GM12878 (cell line): ENCODE measurements around the gene GRB10. TPM values are rescaled to one million over a fixed set of nuclear protein-coding genes. Genes with fewer than 3 reads are reported as not detected.
A peak's percentile ranks its signal among the peaks of the same experiment; 100 is the strongest.

ENCODE experiments used
- ATAC-seq: fragments of 200-7000 bp; cut with Tn5 transposase; 3 replicates; pipeline ENCODE4 v1.9.1; 2020; ENCODE audit warnings: mild to moderate bottlenecking, moderate library complexity
- Bru-seq: library from RNA; stranded (reverse); fragments of 400-500 nt; gene quantifications from one replicate; lab custom pipeline; 2021; lab: Mats Ljungman, UMichigan
- BruChase-seq, 2 experiments: library from RNA; stranded (reverse); fragments of 400-500 nt; gene quantifications; one replicate each; lab custom pipeline; 2021; lab: Mats Ljungman, UMichigan
- BruUV-seq: library from RNA; stranded (reverse); fragments of 400-500 nt; replicated peaks from 2 replicates; lab custom pipeline; 2021; lab: Mats Ljungman, UMichigan
- CTCF ChIA-PET: fragments of 300-600 bp; sonication (Branson Sonifier 250); formaldehyde crosslinking; extraction: SDS; loops from one replicate; lab custom pipeline; 2021; ENCODE audit warnings: inconsistent platforms; lab: Yijun Ruan, JAX
- POLR2A ChIA-PET: fragments of 350-600 bp; formaldehyde crosslinking; extraction: SDS; loops from one replicate; lab custom pipeline; 2021; ENCODE audit warnings: inconsistent platforms; lab: Charles Lee
- RAD21 ChIA-PET: fragments of 300-600 bp; sonication (Branson Sonifier 250); formaldehyde crosslinking; loops from one replicate; lab custom pipeline; 2023; ENCODE audit warnings: antibody characterized with exemption; ENCODE audit not compliant: unreplicated experiment; lab: Charles Lee
- SMC1A ChIA-PET: fragments of 300-600 bp; sonication (Branson Sonifier 250); formaldehyde crosslinking; loops from one replicate; lab custom pipeline; 2023; ENCODE audit not compliant: unreplicated experiment, uncharacterized antibody; lab: Charles Lee
- DNase-seq: peaks from one replicate; pipeline ENCODE4 v3.0.0-alpha.2; 2011; ENCODE audit warnings: low read depth, low spot score
- FAIRE-seq: peaks from 3 replicates; lab custom pipeline; 2011; peaks lifted over from hg19 to GRCh38; lab: Jason Lieb, UNC
- H2AFZ ChIP-seq: 2 replicates; pipeline ENCODE4 v1.6.0; 2011; ENCODE audit warnings: low read depth, low read length, control low read depth; ENCODE audit not compliant: control insufficient read depth
- H3K27ac ChIP-seq: 2 replicates; pipeline ENCODE4 v1.5.1; 2011; ENCODE audit warnings: control low read depth; ENCODE audit not compliant: control insufficient read depth, insufficient read depth
- H3K27me3 ChIP-seq, 2 experiments: replicated peaks in 1 of 2; 2 replicates each; pipeline versions ENCODE4 v1.6.0 to v1.6.1; 2011; ENCODE audit warnings: low read length in 1 of 2; ENCODE audit not compliant: control insufficient read depth in 2 of 2, insufficient read depth in 2 of 2
- H3K36me3 ChIP-seq, 2 experiments: 2 replicates each; pipeline ENCODE4 v1.5.1; 2011; ENCODE audit warnings: low read length in 1 of 2; ENCODE audit not compliant: control insufficient read depth in 2 of 2, insufficient read depth in 2 of 2
- H3K4me1 ChIP-seq: 2 replicates; pipeline ENCODE4 v1.6.1; 2011; ENCODE audit warnings: mild to moderate bottlenecking, low read length, moderate library complexity, mixed read lengths; ENCODE audit not compliant: control insufficient read depth, insufficient read depth
- H3K4me2 ChIP-seq: 2 replicates; pipeline ENCODE4 v1.6.0; 2011; ENCODE audit warnings: control low read depth; ENCODE audit not compliant: control insufficient read depth, insufficient read depth
- H3K4me3 ChIP-seq: fragments of 200-600 bp; sonication (generic); 2 replicates; pipeline ENCODE4 v1.5.1; 2016
- H3K79me2 ChIP-seq: 2 replicates; pipeline ENCODE4 v1.6.0; 2011; ENCODE audit warnings: low read length; ENCODE audit not compliant: control insufficient read depth, insufficient read depth
- H3K9ac ChIP-seq: 2 replicates; pipeline ENCODE4 v1.8.0; 2011; ENCODE audit warnings: low read length, control low read depth, mixed read lengths; ENCODE audit not compliant: control insufficient read depth, insufficient read depth
- H3K9me3 ChIP-seq: replicated peaks from 3 replicates; pipeline ENCODE4 v1.5.1; 2011; ENCODE audit warnings: mild to moderate bottlenecking, low read length; ENCODE audit not compliant: control insufficient read depth, insufficient read depth
- H4K20me1 ChIP-seq: 2 replicates; pipeline ENCODE4 v1.6.0; 2011; ENCODE audit not compliant: control insufficient read depth, insufficient read depth
- CEBPB ChIP-seq, 2 experiments: fragments of 150-350 bp in 1 of 2; IDR thresholded peaks; 2 replicates each; pipeline ENCODE4 v1.6.1; 2012 to 2014; ENCODE audit warnings: low read depth in 2 of 2, low read length in 2 of 2, borderline replicate concordance in 1 of 2, inconsistent platforms in 1 of 2
- CHD4 ChIP-seq: fragments of 200-600 bp; sonication (generic); IDR thresholded peaks from 2 replicates; pipeline ENCODE4 v1.6.1; 2016; ENCODE audit warnings: mild to moderate bottlenecking
- FOXK2 ChIP-seq: fragments of 450-650 bp; IDR thresholded peaks from 2 replicates; pipeline ENCODE4 v1.6.1; 2017; ENCODE audit warnings: mild to moderate bottlenecking, moderate library complexity
- LARP7 ChIP-seq: fragments of 450-650 bp; IDR thresholded peaks from 2 replicates; pipeline ENCODE4 v1.6.1; 2017; ENCODE audit warnings: mild to moderate bottlenecking
- WGBS: methylation state at CpG from one replicate; pipeline ENCODE4 v1.1.6; 2016; ENCODE audit warnings: low lambda C conversion rate; ENCODE audit not compliant: insufficient replicate concordance, insufficient coverage; ENCODE audit errors: missing lambda C conversion rate; 5-methylcytosine and 5-hydroxymethylcytosine counted together
- in situ Hi-C: fragments of 300-500 bp; cut with MboI; formaldehyde crosslinking; loops from 9 replicates; pipeline ENCODE4 v1.14.3; 2018; ENCODE audit warnings: mixed read lengths
- intact Hi-C: fragments of 100-400 bp; cut with micrococcal nuclease; formaldehyde crosslinking; loops from one replicate; pipeline ENCODE4 v1.14.2; 2022; ENCODE audit not compliant: unreplicated experiment
- long read RNA-seq, 2 experiments: library from polyadenylated mRNA; unstranded; transcript quantifications; one replicate each; pipeline ENCODE4 v2.0.0, GENCODE V29; 2019 to 2020
- polyA minus RNA-seq, 3 experiments: library from RNA; depleted of rRNA, polyadenylated mRNA; stranded (reverse); fragments of >200 nt; gene quantifications; 2 replicates each; pipeline ENCODE4 v1.2.3, GENCODE V29; 2011
- polyA plus RNA-seq, 11 experiments: library from polyadenylated mRNA; depleted of rRNA in 4 of 11; unstranded in 6 of 11; stranded (reverse) in 5 of 11; fragments of >200 nt; fragmentation: Nextera tagmentation in 4 of 11; fragmentation: Illumina TruSeq in 1 of 11; extraction: Ambion mirVana in 4 of 11; extraction: Trizol in 1 of 11; gene quantifications; 1 replicate in 1 of 11; 2 replicates in 10 of 11; pipeline versions ENCODE4 v1.2.1 to v1.2.3, GENCODE V29; 2011 to 2016; ENCODE audit warnings: inconsistent platforms in 2 of 11, missing spikeins in 2 of 11, low read depth in 1 of 11
- total RNA-seq, 4 experiments: library from RNA; depleted of rRNA in 3 of 4; stranded (reverse); fragments of >200 nt in 3 of 4; fragmentation: Illumina TruSeq in 1 of 4; extraction: Trizol in 1 of 4; gene quantifications; 2 replicates each; pipeline versions ENCODE4 v1.2.1 to v1.2.3, GENCODE V29; 2013 to 2021
- TF ChIP-seq, protein P1 (sequence below): fragments of 450-650 bp; IDR thresholded peaks from 2 replicates; pipeline ENCODE4 v1.6.1; 2018; ENCODE audit warnings: mild to moderate bottlenecking, low read depth, moderate library complexity; ENCODE audit not compliant: partially characterized antibody

The GRB10 gene
- total RNA-seq (2013; cell fraction: nucleolus; rRNA removed): not detected in 2 replicates
- total RNA-seq (2014; rRNA removed) (not detected in 2 replicates), total RNA-seq (2014; rRNA removed; fragmentation: Illumina TruSeq; extraction: Trizol) (not detected in 2 replicates), total RNA-seq (2021) (0.27 and 0.33 TPM in 2 replicates), polyA plus RNA-seq (2011; rRNA removed) (0.04 TPM in 1 of 2 replicates, not detected in the other), polyA plus RNA-seq (2014; fragmentation: Illumina TruSeq; extraction: Trizol) (0.16 TPM in 1 of 2 replicates, not detected in the other), polyA plus RNA-seq (2014; fragmentation: Nextera tagmentation; extraction: Ambion mirVana) (not detected), polyA plus RNA-seq (2014; rRNA removed) (not detected in 2 replicates), polyA plus RNA-seq (2016; fragmentation: Nextera tagmentation; extraction: Ambion mirVana) (not detected), polyA minus RNA-seq (2011; rRNA and poly(A)+ RNA removed) (not detected in 2 replicates), Bru-seq, nascent RNA (percentile 9 among the genes with signal in this experiment), BruChase-seq, experiment 1, labeled RNA remaining after a 6-hour chase (percentile 14 among the genes with signal in this experiment), BruChase-seq, experiment 2, labeled RNA remaining after a 2-hour chase (percentile 19 among the genes with signal in this experiment)
- not detected for polyA plus RNA-seq (2011; ENCODE audit: low read depth)
- 0.01 and 0.05 TPM in 2 replicates for polyA plus RNA-seq (2011; cell fraction: cytosol; rRNA removed)
- not detected in 2 replicates for polyA plus RNA-seq (2011; cell fraction: nucleus; rRNA removed)
- polyA plus RNA-seq (2012): not detected in 2 replicates
- 0.31 and 1.5 TPM in 2 replicates for polyA minus RNA-seq (2011; cell fraction: cytosol; rRNA and poly(A)+ RNA removed)
- polyA minus RNA-seq (2011; cell fraction: nucleus; rRNA and poly(A)+ RNA removed): not detected in 2 replicates
- long read RNA-seq, experiment 1: 0 reads
- long read RNA-seq, experiment 2: 0 reads

GRCh38 chr7:50782375-50783208 lies at the start of gene GRB10:
GRB10 (minus strand) TSS chr7:50782896; CDS start chr7:50732322, 50,574 bp downstream.
- Histone ChIP-seq H3K4me1 (no peaks in the 10 kb centered on the region), H3K27me3 (peaks cover 0 to 3% of the 10 kb centered on the region in 2 experiments; a peak in 2 of 4 replicates), H3K9ac (no peak within 1 kb of the TSS), H3K27ac (no peak within 1 kb of the TSS), H3K9me3 (no peaks in the 10 kb centered on the region), H4K20me1 (no peaks in the 10 kb centered on the region), H3K79me2 (no peaks in the 10 kb centered on the region), H3K36me3 (no peaks in the 10 kb centered on the region), H2AFZ (no peak within 1 kb of the TSS), H3K4me2 (no peak within 1 kb of the TSS), H3K4me3 (no peak within 1 kb of the TSS)
- BruUV-seq: no TSS peak
- 56% methylated on average over 61 of the region's 95 CpGs for WGBS
- in situ Hi-C loops (no loop called here), intact Hi-C loops (no loop called here)
- POLR2A ChIA-PET: no interaction called here
- FAIRE-seq (no peak), ATAC-seq (no peak), DNase-seq (no peak)
- CTCF ChIA-PET: no interaction called here
- SMC1A ChIA-PET: no interaction called here
- RAD21 ChIA-PET: no interaction called here
- TF ChIP-seq CHD4: no peak
- TF ChIP-seq FOXK2: no peak
- no peak for TF ChIP-seq CEBPB (IDR thresholded peaks at IDR 0.05; ENCODE audit: borderline replicate concordance in 1 of 2, low read depth in 2 of 2, low read length in 2 of 2)
- TF ChIP-seq, protein P1, sequence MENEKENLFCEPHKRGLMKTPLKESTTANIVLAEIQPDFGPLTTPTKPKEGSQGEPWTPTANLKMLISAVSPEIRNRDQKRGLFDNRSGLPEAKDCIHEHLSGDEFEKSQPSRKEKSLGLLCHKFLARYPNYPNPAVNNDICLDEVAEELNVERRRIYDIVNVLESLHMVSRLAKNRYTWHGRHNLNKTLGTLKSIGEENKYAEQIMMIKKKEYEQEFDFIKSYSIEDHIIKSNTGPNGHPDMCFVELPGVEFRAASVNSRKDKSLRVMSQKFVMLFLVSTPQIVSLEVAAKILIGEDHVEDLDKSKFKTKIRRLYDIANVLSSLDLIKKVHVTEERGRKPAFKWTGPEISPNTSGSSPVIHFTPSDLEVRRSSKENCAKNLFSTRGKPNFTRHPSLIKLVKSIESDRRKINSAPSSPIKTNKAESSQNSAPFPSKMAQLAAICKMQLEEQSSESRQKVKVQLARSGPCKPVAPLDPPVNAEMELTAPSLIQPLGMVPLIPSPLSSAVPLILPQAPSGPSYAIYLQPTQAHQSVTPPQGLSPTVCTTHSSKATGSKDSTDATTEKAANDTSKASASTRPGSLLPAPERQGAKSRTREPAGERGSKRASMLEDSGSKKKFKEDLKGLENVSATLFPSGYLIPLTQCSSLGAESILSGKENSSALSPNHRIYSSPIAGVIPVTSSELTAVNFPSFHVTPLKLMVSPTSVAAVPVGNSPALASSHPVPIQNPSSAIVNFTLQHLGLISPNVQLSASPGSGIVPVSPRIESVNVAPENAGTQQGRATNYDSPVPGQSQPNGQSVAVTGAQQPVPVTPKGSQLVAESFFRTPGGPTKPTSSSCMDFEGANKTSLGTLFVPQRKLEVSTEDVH: no peak
- TF ChIP-seq LARP7: no peak
